Thoracic aorta (tissue), 2 donors: ENCODE measurements around the gene MBD5. TPM values are rescaled to one million over a fixed set of nuclear protein-coding genes. Genes with fewer than 3 reads are reported as not detected.
"Not testable (repeated sequence)": the region's sequence is repeated elsewhere in the genome, so short reads cannot be mapped to it uniquely, and the experiment has no call there.

Experiments
- ATAC-seq: fragments of 150-250 bp; one replicate; pipeline ENCODE4 v1.8.0; 2017; ENCODE audit warnings: low read depth; ENCODE audit not compliant: insufficient number of reproducible peaks, low FRiP score
- DNase-seq: peaks from one replicate; pipeline ENCODE4 v3.0.0-alpha.2; 2020; ENCODE audit warnings: low spot score
- H3K27ac ChIP-seq, 2 donors: fragments of 200-600 bp; sonication (generic); 1 replicate in 1 of 2; 2 replicates in 1 of 2; pipeline ENCODE4 v1.5.1; 2016; ENCODE audit warnings: mild to moderate bottlenecking in 2 of 2, moderate library complexity in 2 of 2
- H3K27me3 ChIP-seq: fragments of 200-600 bp; sonication (generic); replicated peaks from 2 replicates; pipeline ENCODE4 v1.6.0; 2016; ENCODE audit warnings: mild to moderate bottlenecking; ENCODE audit not compliant: insufficient read depth
- H3K36me3 ChIP-seq: fragments of 200-600 bp; sonication (generic); one replicate; pipeline ENCODE4 v1.5.1; 2016
- H3K4me1 ChIP-seq, 2 donors: fragments of 200-600 bp; sonication (generic); 1 replicate in 1 of 2; 2 replicates in 1 of 2; pipeline versions ENCODE4 v1.5.1 to v1.6.0; 2016; ENCODE audit warnings: low read depth in 2 of 2, mild to moderate bottlenecking in 1 of 2; ENCODE audit not compliant: control insufficient read depth in 1 of 2
- H3K4me3 ChIP-seq: fragments of 200-600 bp; sonication (generic); 2 replicates; pipeline ENCODE4 v1.5.1; 2016; ENCODE audit warnings: mild to moderate bottlenecking
- H3K9me3 ChIP-seq: fragments of 200-600 bp; sonication (generic); 2 replicates; pipeline ENCODE4 v1.5.1; 2016
- CTCF ChIP-seq: fragments of 200-600 bp; sonication (generic); IDR thresholded peaks from one replicate; pipeline ENCODE4 v1.5.1; 2019; ENCODE audit warnings: antibody characterized with exemption
- total RNA-seq, 2 donors: library from RNA; depleted of rRNA; stranded (reverse); fragments of >200 nt; gene quantifications; one replicate each; pipeline versions ENCODE4 v1.1.0 to v1.2.3, GENCODE V29; 2016

MBD5 gene
- total RNA-seq, 2 donors from 2014 or later, result 35.1 to 50.3 TPM

- peak; percentile 64 for TF ChIP-seq CTCF
- no peak for ATAC-seq
Measured at GRCh38 chr2:147989809-147990403, 31.0 kb upstream of the MBD5 start.

GRCh38 chr2:147994965-147995364 lies 25.9 kb upstream of the MBD5 start:
- H3K4me1 ChIP-seq, H3K27me3 ChIP-seq, H3K36me3 ChIP-seq, H3K9me3 ChIP-seq, DNase-seq, H3K4me3 ChIP-seq, H3K27ac ChIP-seq, ATAC-seq: not testable (repeated sequence)

More at GRCh38 chr2:147989809-147990403, 31.0 kb upstream of the MBD5 start:
- no peak overlapping the region for H3K27ac ChIP-seq
- H3K36me3 ChIP-seq, result no peaks in the 10 kb centered on the region
- H3K9me3 ChIP-seq, result no peaks in the 10 kb centered on the region
- DNase-seq, result no peak
- peak overlapping the region; percentile 49 for H3K4me3 ChIP-seq
- peaks cover 0 to 3% of the 10 kb centered on the region in 2 donors for H3K4me1 ChIP-seq
- H3K27me3 ChIP-seq, result no peaks in the 10 kb centered on the region

GRCh38 chr2:147996828-147997227 lies 24.1 kb upstream of the MBD5 start:
- Histone ChIP-seq H3K27me3 (no peaks in the 10 kb centered on the region), H3K4me3 (no peak overlapping the region), H3K9me3 (no peaks in the 10 kb centered on the region), H3K4me1 (no peaks in the 10 kb centered on the region), H3K27ac (no peak overlapping the region), H3K36me3 (no peaks in the 10 kb centered on the region)
- ATAC-seq (no peak), DNase-seq (no peak)
- no peak for TF ChIP-seq CTCF

GRCh38 chr2:147998203-147998602 lies 22.7 kb upstream of the MBD5 start:
- Histone ChIP-seq H3K4me1 (no peaks in the 10 kb centered on the region), H3K9me3 (peaks cover 4% of the 10 kb centered on the region), H3K4me3 (no peak overlapping the region), H3K27me3 (no peaks in the 10 kb centered on the region), H3K36me3 (no peaks in the 10 kb centered on the region), H3K27ac (no peak overlapping the region)
- DNase-seq (no peak), ATAC-seq (no peak)
- TF ChIP-seq CTCF, result no peak

GRCh38 chr2:147999126-147999525 lies 21.8 kb upstream of the MBD5 start:
- H3K4me3 ChIP-seq, result no peak overlapping the region
- no peak for DNase-seq
- no peak for ATAC-seq
- H3K9me3 ChIP-seq, result peaks cover 4% of the 10 kb centered on the region
- no peak overlapping the region for H3K27ac ChIP-seq
- no peaks in the 10 kb centered on the region for H3K4me1 ChIP-seq
- no peak for TF ChIP-seq CTCF
- H3K36me3 ChIP-seq, result no peaks in the 10 kb centered on the region
- no peaks in the 10 kb centered on the region for H3K27me3 ChIP-seq

- DNase-seq (no peak), ATAC-seq (no peak)
- no peak for TF ChIP-seq CTCF
- Histone ChIP-seq H3K27ac (no peak overlapping the region), H3K4me3 (no peak overlapping the region), H3K4me1 (no peaks in the 10 kb centered on the region), H3K27me3 (no peaks in the 10 kb centered on the region), H3K9me3 (peaks cover 4% of the 10 kb centered on the region), H3K36me3 (no peaks in the 10 kb centered on the region)
Measured at GRCh38 chr2:148000095-148000494, 20.8 kb upstream of the MBD5 start.

- H3K9me3 ChIP-seq, H3K36me3 ChIP-seq, H3K4me3 ChIP-seq: not testable (repeated sequence)
Measured at GRCh38 chr2:148002420-148002819, 18.5 kb upstream of the MBD5 start.

More at GRCh38 chr2:148002420-148002819, 18.5 kb upstream of the MBD5 start:
- not testable (repeated sequence) for H3K27me3 ChIP-seq, ATAC-seq, H3K27ac ChIP-seq, DNase-seq, H3K4me1 ChIP-seq
